ENCODE measurements around the gene ENDOG.
"Not testable (repeated sequence)": the region's sequence is repeated elsewhere in the genome, so short reads cannot be mapped to it uniquely, and the experiment has no call there.

Gene ENDOG

GRCh38 chr9:128870128-128870940 is 52.0 kb downstream of the ENDOG start:
- no peak for DNase-seq

- DNase-seq, result not testable (repeated sequence)
Measured at GRCh38 chr9:128870941-128871265, 52.6 kb downstream of the ENDOG start.
